IPS-NIHi7 (cell line): ENCODE results near the gene CLNK.

Source experiments
- DNase-seq: peaks from one replicate; pipeline ENCODE4 v3.0.0; 2012; ENCODE audit warnings: mixed read lengths; ENCODE audit errors: extremely low spot score

CLNK gene, protein sequence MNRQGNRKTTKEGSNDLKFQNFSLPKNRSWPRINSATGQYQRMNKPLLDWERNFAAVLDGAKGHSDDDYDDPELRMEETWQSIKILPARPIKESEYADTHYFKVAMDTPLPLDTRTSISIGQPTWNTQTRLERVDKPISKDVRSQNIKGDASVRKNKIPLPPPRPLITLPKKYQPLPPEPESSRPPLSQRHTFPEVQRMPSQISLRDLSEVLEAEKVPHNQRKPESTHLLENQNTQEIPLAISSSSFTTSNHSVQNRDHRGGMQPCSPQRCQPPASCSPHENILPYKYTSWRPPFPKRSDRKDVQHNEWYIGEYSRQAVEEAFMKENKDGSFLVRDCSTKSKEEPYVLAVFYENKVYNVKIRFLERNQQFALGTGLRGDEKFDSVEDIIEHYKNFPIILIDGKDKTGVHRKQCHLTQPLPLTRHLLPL

DNA sequence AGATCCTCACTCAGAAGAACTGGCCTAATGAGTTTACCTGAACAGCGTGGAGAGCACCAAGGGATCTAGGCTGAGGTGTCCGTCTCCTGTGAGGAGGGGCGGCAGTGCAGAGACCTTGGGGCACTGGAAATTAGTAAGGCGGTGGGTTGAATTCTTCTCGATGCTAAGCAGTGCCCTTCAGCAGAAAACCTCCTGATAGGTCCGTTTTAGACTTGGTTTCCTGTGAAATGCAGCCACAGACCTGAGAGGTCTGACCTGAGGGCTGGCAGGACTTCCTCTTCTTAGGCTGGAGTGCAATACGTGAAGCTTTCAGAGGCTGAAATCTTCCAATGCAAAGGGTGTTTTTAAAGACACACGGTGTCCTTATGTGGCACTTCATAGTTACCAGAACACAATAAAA lies at the start of gene CLNK:
Gene CLNK (minus strand): TSS at position 138 of the 400 bp plus-strand sequence. CDS start 16,899 bp downstream, outside the sequence.
- no peak for DNase-seq

DNA sequence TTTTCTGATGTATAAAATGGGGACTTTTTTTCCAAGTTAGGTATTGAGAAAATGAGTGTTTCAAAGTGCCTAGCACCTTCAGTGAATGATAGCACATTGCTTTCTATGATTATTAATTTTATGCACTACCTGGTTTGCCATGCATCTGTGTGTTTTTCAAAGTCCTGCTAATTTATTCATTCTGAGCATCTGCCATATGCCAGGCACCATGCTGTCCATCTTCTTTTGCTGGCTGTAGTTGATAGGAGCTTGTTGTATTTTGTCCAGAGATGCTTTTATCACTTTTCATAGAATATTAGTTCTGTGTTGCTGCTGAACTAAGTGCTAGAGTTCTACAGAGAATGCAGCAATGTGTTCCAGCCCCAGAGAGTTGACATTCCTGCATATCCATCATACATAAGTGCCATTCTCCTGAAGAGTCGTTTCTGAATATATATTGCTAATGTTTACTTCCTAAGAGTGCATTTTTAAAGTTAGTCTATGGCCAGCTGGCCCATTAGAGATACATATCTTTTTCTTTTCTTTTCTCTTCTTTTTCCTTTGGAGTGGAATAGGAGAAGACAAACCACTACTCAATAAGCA lies 49.0 kb upstream of the CLNK start:
- DNase-seq = no peak

DNA sequence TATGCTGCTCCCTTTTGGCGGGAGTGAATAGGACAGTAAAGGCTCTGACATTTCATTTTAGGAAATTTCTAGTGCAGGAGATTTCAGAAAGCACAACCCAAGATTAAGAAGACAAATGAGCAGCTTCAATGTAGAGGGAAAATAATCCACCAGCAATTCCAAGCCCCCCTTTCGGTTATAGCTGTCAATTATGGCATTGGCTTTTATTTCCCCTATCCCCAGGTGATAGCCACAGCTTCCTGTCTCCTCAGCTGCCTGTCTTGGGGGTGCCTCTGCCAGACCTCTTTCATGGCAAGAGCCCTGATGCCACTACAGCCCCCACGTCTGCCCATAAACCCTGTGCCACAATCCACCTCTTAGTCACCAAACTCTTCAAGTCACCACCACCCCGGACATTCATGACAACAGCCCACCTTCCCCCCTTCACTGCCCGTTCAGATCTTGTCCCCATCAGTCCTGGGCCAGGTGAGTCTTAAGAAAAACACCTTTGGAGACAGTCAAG lies 48.4 kb upstream of the CLNK start:
- DNase-seq = no peak

DNA sequence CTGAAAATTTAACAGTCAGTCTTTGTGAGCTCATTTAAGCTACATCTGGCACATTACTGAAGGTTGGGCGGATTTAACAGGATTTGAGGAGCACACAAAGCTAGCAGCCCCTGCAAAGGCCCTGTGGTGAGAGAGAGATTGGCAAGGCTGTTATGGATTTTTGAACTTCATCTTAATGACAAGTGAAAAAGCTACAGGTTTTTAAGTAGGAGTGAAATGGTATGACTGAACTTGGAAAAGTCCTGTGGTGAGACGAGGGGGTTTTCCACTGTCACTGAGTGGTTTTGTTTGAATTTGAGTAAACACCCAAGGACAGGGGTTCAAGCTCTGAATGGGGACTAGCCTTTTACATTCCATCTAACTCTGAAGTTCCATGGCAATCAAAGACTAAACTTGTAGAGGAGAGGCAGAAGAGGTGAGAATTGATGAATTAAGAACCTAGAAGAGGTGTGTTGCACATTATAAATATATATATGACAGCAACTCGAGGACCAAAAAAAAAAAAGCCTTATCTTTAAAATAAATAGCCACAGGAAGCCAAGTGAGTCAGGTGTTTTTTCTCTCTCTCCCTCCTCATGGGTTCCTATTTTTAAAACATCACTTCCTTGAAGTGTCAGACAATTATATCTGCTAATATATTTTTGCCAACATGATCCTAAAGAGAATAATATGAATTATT lies 47.8 kb upstream of the CLNK start:
- no peak for DNase-seq

DNA sequence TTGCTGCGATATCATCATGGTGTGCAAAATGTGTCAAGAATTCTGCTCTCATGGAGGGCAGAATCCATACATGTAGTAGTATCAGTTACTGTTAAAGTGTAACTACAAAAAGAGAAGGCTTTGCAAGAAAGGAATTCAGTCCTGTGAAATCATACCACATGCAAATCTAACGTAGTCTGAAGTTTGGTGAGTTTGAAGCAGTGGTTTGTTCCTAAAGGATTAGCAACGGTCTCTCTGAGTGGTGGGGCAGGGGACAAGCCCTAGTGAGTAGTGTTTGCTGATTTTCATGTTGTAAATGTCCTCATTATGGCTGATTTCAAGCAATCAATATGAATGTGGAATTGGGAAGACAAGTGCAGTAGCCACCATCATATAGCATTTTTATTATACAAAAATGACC lies 47.1 kb upstream of the CLNK start:
- DNase-seq = no peak

DNA sequence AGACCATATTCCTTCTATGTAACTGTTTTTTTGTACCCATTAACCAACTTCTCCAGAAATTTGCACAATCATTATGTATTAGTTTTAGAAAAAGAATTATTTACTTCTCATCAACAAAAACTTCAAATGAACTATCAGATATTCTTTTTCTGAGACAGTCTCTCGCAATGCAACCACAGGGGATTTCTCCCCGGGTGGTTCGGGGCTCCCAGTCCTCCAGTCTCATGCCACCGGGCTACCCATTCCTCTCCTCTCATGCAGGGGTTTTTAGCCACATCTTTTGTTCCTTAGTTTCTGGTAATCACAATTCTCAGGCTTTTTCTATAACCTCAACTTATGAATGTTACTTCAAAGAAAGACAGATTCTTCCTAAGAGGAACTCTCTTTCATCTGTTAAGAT lies 46.6 kb upstream of the CLNK start:
- DNase-seq = no peak

DNA sequence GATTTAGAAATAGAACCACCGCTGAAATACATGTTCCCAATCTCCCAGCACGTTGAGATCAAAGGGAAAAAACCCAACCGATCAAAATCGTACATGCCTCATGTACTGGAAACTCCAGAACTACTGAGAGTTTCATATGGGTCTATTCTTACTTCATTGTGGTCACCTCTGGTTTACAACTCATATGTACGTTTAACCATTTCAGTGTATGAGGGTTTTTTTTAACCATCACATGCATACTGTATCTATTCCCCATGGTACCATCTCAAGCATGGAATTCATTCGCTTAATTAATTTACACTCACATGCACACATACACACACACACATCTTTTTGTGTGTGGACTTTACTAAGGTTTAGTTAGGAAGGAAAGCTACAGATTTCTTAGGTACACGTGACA lies 46.0 kb upstream of the CLNK start:
- DNase-seq = no peak

DNA sequence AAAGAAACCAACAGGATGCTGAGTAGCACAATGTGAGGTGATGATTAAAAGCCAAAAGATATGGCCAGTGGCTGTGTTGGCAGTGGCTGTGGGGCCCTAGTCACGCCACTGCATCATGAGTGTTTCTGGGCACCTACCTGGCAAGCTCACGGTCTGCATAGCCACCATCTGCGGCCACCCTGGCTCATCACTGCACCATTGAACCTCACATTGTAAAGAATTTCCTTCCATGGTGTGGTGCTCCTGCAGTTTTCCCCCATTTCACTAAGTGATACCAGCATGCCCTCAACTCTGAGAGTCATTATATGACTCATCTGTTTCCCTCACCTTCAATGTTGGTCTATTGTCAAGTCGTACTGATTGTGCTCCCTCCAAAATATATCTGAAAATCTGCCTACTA lies 45.5 kb upstream of the CLNK start:
- no peak for DNase-seq

DNA sequence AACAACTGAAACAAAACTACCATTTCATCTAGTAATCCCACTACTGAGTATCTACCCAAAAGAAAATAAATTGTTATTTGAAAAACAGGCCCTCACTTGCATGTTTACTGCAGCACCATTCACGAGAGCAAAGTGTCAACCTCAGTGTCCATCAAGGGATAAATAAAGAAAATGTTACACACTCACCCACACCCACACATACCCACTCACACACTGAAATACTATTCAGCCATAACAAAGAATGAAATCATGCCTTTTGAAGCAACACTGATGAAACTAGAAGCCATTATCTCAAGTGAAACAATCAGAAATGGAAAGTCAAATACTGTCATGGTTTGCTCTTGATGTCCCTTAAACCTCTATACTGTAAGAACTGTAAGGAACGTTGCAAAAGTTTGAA lies 44.8 kb upstream of the CLNK start:
- no peak for DNase-seq

DNA sequence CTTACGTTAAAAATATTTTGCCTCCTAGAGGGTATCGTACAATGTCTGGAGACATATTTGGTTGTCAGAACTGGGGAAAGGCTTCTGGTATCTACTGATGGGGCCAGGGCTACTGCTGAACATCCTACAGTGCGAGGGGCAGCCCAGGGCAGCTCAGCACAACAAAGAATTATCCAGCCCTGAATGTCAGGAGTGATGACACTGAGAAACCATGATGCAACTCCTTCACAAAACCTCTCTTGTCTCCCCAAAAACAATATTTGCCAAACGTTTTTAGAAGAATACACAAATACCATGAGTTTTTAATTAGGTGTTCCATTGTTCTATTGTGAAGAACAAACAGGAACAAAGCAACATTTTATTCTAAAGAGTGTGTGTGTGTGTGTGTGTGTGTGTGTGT lies 43.4 kb upstream of the CLNK start:
- DNase-seq = no peak

DNA sequence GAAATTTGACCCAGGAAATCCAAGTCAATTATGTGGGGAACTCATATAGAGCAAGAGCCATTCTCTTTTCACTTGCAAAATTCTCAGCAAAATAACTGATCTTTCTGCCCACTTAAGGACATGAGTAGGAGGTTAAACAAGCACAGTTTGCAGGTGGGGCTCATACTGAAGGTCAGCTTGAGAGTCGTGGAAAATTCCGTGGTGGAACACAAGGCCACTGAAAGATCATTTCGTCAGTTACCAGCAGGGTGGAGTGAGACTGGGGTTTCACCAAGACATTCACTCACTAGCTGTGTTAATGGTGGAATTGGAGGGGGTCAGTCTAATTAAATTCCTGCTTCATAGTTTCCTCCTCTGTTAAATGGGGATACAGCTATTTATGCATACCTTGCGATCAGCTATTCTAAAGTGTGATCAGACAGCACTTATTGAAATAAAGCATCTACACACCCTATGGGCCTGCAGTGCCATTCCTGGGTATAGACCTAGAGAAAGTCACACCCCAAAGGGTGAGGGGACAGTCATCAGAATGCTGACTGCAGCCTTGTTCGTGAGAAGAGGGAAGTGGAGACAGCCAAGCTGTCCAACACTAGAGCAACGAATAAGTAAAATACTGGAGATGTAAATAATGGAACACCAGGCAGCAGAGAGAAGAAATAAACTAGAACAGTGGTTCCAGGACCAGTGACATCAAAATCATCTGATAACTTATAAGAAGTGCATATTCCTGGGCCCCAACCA lies 42.7 kb upstream of the CLNK start:
- no peak for DNase-seq

DNA sequence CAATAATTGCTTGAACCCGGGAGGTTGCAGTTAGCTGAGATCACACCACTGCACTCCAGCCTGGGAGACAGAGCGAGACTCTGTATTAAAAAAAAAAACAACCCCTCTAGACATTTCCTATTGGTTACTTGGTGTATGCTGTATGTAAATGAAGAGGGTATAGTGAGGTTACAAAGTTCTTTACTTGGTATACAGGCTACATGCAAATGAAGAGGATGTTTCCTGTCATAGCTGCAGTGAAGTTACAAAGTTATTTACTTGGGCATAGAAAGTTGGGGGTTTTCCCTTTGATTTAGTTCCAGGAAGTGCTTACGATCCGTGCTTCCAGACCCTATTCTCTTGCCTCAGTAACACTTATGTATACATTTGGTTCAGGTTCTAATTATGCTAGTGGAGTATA lies 38.4 kb upstream of the CLNK start:
- DNase-seq = no peak

DNA sequence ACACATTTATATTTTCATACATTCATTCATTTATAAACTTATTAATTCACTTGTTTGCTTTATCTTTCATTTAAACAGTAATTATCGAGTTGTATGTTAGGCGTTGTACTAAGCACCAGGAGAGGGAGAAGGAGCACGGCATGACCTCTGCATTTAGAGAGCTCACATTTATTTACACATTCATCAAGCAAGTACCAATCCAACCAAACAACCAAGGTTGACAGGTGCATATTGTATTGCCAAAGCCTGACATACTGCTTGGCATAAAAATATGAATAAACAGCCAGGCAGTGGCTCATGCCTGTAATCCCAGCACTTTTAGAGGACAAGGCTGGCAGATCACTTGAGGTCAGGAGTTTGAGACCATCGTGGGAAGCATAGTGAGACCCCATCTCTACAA lies 37.0 kb upstream of the CLNK start:
- DNase-seq = no peak

DNA sequence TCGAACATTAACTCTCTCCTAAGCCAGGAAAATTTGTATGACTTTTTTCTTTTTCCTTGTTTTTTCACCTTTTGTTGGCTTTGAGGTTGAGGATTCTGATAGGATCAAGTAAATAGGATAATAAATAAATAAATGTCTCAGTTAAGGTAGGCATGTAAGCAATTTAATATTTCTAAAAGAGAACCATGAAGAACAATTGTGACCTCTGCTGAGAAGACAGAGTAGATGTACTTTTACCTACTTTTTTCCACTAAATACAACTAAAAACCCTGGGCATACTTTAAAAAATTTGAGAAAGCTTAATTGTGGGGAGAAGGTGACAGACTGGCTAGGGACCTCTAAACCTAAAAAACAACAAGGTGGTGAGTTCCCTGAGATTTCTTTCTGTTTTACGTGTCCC lies 31.6 kb upstream of the CLNK start:
- no peak for DNase-seq

DNA sequence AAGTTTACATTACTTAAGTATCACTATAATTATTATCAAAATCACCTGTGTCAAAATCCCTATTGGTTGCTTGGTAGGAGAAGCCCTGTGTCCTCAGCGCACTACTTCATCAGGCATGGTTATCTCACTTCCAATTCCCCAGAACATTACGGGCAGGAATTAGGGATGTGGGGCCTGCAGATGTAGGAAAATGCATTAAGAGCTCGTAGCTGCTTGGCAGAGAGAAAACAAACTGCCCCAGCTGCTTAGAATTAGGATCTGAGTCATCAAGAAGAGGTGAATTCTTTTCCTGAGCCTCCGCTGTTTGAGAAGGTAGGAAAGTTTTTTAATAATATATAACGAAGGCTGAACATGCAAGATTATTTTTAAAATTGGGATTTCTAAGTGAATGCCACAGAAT lies 31.1 kb upstream of the CLNK start:
- no peak for DNase-seq

DNA sequence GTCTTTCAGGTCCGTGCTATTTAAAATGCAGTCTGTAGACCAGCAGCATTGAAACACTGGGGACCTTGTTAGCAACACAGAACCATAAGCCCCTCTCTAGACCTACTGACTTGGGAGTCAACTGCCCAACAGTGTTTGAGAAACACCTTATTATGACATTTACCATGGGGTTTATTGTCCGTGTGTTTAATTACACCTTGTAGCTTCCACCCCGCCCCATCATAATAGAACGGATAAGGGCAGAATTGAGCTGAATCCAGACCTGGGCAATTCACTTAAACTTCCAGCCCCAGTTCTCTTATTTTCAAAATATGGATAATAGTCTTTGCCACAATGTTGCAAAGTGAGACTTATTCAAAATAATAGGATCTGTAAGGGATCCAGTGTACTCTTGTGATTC lies 30.6 kb upstream of the CLNK start:
- no peak for DNase-seq

DNA sequence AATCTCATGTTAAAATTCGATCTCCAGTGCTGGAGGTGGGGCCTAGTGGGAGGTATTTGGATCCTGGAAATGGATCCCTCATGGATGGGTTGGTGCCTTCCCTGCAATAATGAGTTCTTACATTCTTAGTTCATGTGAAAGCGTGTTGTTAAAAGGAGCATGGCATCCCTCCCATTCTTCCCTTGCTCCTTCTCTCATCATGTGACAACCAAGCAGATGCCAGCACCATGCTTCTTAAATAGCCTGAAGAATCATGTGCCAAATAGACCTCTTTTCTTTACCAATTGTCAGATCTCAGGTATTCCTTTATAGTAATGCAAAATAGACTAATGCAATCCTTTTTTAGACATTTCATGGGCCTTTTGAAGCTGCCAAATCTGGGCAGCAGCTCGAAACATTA lies 29.0 kb upstream of the CLNK start:
- DNase-seq = no peak

DNA sequence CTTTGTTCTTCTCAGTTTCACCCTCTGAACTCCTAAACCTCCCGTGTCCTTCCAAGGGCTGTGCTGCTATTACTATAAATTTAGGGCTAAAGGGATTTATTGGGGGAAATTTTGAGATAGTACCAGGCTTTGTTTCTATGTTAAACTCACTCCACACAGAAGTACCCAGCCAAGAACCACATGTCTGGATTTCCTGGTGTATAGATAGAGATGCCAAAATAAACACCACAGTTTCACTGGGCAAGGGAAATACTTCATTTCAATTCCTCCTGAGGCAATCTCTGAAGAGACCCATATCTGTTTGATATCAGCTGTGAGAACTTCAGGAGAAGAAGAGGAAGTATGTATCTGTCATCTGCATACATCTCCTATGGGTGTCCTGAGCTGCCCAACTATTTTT lies 21.7 kb upstream of the CLNK start:
- no peak for DNase-seq

DNA sequence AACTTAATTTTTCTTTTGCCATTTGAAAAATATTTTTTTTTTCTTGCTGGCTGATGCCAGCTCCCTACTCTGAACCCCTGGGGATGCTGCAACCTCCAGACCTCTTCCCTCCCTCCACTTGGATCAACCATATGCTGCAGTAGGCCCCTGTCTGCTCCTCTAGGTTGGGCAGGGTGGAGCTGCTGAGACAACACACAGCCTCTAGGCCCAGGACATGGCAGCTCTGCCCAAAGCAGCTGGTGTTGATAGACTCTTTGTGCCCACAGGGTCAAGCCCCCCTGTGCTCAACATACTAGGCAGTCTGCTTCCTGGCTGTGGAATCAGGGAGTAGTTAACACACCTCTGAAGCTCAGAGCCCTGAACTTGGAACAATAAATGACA lies 19.9 kb upstream of the CLNK start:
- no peak for DNase-seq

DNA sequence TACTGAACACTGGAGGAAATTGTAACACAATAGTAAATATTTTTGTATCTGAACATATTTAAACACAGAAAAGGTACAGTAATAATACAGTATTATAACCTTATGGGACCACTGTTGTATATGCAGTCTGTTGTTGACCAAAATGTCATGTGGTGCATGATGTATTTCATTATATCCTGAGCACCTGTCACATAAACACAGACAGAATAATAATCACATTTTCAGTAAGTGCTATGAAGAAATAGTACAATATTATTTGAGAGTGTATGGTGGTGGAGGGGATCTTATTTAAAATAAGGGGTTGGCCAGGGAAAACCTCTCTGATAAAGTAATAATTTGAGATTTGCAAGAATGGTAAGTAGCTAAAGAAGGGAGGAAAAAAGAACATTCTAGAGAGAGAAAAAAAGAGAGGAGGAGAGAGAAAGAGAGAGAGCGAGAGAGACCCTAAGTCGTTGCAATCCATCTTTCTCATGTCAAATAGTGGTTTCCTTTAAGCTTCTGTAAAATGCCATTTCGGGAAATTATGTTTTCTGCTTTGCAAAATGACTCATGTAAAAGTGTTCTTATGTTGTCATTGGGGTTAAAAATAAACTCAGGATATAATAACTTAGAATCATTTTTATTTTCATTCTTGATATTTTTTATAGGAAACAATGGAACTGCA lies 19.3 kb upstream of the CLNK start:
- no peak for DNase-seq

DNA sequence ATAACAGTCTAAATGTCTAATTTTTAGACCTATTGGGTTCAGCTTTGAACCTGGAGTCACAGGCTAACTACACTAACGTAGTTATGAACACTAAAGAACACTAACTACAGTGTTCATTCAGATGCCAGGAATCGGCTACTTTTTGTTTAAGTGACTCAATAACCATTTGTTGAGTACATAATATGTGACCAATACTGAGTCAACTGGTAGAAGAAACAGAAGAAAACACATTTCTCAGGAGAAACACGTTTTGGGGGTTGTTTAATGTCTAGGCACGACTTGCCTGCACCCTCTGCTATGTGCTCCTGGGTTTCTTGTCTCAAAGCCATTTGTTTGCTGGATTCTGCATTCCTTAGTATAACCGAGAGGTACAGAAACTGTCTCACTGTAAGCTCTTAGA lies 18.6 kb upstream of the CLNK start:
- no peak for DNase-seq
